Measurements from ENCODE around the gene CAMSAP2.

DNA sequence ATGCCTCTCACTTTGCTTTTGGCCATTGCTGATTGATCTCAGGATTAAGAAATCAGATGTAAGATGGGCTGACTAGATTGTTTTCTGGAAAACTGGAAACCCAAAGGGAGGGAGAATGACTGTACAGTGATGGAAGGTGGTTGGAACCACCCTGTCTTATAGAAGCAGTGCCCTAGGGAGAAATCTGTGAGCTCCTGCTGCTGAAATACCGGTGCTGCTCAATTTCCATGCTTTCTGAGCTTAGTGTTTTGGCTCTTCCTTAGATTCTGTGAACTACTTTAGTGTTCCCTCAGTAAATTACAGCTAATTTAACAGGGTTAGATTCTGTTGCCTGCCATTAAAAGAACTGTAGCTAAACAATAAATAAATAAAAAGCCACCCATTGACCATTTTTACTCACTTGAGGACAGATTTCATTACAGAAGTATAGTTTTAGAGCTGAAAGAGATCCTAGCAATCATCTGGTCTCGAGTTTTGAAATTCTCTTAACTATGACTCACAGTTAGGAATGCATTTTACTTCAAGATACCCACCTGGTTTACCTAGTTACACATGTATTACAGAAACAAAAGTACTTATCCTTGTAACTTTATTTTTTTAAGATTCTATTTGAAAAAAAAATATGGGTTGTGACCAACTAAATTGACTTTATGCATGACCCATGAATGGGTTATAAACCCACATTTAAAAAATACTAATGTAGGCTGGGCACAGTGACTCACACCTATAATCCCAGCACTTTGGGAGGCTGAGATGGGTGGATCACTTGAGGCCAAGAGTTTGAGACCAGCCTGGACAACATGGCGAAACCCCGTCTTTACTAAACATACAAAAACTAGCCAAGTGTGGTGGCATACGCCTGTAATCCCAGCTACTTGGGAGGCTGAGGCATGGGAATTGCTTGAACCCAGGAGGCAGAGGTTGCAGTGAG, 33.2 kb downstream of the CAMSAP2 start:
- TF ChIP-seq, protein P1, sequence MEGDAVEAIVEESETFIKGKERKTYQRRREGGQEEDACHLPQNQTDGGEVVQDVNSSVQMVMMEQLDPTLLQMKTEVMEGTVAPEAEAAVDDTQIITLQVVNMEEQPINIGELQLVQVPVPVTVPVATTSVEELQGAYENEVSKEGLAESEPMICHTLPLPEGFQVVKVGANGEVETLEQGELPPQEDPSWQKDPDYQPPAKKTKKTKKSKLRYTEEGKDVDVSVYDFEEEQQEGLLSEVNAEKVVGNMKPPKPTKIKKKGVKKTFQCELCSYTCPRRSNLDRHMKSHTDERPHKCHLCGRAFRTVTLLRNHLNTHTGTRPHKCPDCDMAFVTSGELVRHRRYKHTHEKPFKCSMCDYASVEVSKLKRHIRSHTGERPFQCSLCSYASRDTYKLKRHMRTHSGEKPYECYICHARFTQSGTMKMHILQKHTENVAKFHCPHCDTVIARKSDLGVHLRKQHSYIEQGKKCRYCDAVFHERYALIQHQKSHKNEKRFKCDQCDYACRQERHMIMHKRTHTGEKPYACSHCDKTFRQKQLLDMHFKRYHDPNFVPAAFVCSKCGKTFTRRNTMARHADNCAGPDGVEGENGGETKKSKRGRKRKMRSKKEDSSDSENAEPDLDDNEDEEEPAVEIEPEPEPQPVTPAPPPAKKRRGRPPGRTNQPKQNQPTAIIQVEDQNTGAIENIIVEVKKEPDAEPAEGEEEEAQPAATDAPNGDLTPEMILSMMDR (IDR thresholded peaks at IDR 0.05), result no peak
- TF ChIP-seq POLR2AphosphoS2 (conservative IDR thresholded peaks at IDR 0.05; ENCODE audit: low read length) (no peak), POLR2A (IDR thresholded peaks at IDR 0.05; ENCODE audit: low read length) (no peak), CEBPB (IDR thresholded peaks at IDR 0.05) (no peak), PHF8 (IDR thresholded peaks at IDR 0.05; ENCODE audit: borderline replicate concordance, low read depth) (no peak), ZSCAN20 (CRISPR knock-in tag; IDR thresholded peaks at IDR 0.05) (no peak), SMC3 (IDR thresholded peaks at IDR 0.05) (no peak), FOSL2 (IDR thresholded peaks at IDR 0.05) (no peak), FOSL2 (CRISPR knock-in tag; IDR thresholded peaks at IDR 0.05) (no peak)
- TF ChIP-seq, protein P2, sequence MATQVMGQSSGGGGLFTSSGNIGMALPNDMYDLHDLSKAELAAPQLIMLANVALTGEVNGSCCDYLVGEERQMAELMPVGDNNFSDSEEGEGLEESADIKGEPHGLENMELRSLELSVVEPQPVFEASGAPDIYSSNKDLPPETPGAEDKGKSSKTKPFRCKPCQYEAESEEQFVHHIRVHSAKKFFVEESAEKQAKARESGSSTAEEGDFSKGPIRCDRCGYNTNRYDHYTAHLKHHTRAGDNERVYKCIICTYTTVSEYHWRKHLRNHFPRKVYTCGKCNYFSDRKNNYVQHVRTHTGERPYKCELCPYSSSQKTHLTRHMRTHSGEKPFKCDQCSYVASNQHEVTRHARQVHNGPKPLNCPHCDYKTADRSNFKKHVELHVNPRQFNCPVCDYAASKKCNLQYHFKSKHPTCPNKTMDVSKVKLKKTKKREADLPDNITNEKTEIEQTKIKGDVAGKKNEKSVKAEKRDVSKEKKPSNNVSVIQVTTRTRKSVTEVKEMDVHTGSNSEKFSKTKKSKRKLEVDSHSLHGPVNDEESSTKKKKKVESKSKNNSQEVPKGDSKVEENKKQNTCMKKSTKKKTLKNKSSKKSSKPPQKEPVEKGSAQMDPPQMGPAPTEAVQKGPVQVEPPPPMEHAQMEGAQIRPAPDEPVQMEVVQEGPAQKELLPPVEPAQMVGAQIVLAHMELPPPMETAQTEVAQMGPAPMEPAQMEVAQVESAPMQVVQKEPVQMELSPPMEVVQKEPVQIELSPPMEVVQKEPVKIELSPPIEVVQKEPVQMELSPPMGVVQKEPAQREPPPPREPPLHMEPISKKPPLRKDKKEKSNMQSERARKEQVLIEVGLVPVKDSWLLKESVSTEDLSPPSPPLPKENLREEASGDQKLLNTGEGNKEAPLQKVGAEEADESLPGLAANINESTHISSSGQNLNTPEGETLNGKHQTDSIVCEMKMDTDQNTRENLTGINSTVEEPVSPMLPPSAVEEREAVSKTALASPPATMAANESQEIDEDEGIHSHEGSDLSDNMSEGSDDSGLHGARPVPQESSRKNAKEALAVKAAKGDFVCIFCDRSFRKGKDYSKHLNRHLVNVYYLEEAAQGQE (IDR thresholded peaks at IDR 0.05), result no peak

Data from A549 (cell line).